GM19463 (cell line): ENCODE results near the gene COX7B.
"Not testable (repeated sequence)": the region's sequence is repeated elsewhere in the genome, so short reads cannot be mapped to it uniquely, and the experiment has no call there.

Source experiments
- ATAC-seq: cut with Tn5 transposase; IDR thresholded peaks from one replicate; pipeline ENCODE4 v1.9.1; 2021; ENCODE audit warnings: mild to moderate bottlenecking, moderate library complexity; ENCODE audit not compliant: unreplicated experiment

Gene COX7B

DNA sequence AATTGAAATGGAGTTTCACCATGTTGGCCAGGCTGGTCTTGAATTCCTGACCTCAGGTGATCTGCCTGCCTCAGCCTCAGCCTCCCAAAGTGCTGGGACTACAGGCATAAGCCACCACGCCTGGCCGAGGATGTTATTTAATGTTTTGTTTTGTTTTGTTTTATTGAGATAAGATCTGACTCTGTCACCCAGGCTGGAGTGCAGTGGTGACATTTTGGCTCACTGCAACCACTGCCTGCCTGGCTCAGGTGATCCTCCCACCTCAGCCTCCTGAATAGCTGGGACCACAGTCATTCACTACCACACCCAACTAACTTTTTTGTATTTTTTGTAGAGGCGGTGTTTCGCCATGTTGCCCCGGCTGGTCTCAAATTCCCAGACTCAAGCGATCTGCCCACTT lies 45.8 kb downstream of the COX7B start:
- not testable (repeated sequence) for ATAC-seq

DNA sequence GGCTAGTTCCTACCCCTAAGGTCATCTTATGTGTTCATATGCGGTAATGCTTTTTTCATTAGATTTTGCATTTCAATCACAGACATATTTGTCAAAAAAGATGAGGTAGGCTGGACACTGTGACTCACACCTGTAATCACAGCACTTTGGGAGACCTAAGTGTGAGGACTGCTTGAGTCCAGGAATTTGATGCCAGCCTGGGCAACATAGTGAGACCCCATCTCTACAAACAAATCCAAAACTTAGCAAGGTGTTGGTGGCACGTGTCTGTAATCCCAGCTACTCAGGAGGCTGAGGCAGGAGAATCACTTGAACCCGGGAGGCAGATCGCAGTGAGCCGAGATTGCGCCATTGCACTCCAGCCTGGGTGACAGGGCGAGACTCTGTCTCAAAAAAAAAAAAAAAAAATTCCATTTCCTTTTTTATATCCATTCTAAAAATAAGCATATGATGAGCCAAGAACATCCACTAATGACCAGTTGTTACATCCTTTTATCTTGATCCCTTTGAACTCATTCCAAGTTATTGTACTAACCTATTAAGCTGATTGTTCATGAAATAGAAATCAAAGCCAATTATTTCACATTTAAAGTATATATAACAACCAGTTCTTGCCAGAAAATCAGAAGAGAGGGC lies 46.8 kb downstream of the COX7B start:
- no peak for ATAC-seq

DNA sequence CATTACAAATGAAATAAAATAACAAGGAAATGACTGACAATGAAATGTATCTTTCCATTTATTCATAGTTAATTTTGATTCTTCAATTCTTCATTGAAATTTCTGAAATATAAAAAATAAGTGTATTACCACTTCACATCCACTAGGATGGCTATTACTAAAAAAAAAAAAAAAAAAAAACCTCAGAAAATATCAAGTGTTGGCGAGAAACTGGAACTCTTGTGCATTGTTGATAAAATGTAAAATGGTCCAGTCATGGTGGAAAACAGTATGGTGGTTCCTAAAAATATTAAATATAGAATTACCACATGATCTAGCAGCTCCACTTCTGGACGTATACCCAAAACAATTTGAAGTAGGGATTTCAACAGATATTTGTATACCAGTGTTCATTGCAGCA lies 47.3 kb downstream of the COX7B start:
- no peak for ATAC-seq

DNA sequence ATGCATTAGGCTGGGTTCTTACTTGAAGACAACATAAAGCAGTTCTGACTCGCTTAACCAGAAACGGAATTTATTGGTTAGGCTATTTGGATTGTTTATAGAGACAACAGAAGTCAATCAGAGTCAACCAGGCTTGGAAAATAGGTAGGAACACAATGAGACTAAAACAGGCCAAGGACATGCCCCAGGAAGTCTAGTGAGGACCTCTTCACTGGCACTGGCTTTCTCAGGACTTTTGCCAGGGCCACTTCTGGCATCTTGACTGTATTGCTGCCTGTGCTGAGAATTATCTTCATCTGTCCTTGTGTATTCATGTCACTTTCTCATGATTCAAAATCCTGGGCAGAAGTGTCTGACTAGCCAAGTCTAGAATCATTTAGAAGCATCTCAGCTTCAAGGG lies 50.6 kb downstream of the COX7B start:
- no peak for ATAC-seq

DNA sequence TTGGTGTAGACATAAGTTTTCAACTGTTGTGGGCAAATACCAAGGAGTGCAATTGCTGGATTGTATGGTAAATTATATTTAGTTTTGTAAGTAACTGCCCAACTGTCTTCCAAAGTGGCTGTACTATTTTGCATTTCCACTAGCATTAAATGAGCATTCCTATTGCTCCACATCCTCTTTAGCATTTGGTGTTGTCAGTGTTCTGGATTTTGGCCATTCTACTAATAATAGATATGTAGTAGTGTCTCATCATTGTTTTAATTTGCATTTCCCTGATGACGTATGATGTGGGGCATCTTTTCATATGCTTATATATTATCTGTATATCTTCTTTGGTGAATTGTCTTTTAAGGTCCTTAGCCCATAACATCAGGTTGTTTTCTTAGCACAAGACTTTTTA lies 52.9 kb downstream of the COX7B start:
- no peak for ATAC-seq

DNA sequence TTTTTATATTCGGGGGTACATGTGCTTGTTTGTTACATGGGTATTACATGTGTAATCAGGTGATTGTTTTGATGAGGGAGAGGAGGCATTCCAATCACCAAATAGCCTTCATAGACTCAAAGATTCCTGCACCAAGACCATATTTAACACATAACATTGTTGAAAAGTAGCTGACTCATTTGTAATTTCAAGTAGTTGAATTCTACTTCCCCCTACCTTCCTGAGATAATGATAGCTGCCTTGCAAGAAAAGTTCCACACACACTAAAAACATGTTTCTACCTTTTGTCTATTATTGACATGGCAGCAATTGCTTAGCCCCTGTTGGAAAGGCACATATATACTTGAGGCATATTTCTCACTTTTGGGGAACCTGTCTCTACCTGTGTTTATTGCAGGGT lies 54.0 kb downstream of the COX7B start:
- no peak for ATAC-seq

DNA sequence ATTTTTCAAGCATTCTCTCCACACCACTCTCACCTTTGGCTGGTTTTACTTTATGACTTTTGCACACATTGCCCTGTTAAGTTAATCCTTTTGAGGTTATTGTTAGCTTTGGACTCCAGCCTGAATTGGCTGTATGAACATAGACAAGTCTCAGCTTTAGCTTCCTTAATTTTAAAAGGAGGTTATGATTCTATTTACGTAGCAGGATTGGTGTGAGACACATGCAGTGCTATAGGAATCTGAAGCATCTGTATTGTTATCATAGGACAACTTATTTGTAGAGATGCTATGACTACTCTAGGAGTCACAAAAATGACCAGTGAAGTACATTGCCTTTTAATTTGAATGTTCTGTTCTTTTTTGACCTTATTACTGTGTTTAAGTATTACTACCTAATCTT lies 54.4 kb downstream of the COX7B start:
- no peak for ATAC-seq
